ENCODE measurements around the gene TBC1D16. TPM values are rescaled to one million over a fixed set of nuclear protein-coding genes. Genes with fewer than 3 reads are reported as not detected.
A peak's percentile ranks its signal among the peaks of the same experiment; 100 is the strongest.

TBC1D16 gene
- total RNA-seq, 4 donors from 2014 or later = 5.8 to 8.1 (median 7.0) TPM

DNA sequence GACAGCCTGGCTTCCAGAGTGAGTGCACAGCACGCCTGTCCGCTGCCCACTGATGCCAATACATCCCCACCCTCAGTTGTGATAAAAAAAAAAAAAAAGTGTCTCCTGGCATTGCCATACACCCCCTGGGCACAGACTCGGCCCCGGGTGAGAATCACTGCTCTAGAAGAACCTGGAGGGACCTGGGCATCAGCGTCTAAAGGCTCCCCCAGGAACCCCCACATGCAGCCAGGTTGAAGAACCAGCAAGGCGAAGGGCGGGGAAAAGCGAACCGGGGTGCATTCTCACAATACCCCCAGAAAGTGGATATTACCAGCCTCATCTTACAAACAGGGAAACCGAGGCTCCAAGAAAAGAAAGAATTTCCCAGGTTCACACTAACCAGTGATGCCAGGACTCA lies 27.7 kb downstream of the TBC1D16 start:
- in situ Hi-C loops (cut with MboI; ENCODE audit: low sequenced_read_pairs in 4 of 4) (no loop called here), intact Hi-C loops (cut with DNase I; ENCODE audit: low total_unique reads) (loop anchor here (1.0 to 10.0 kb wide), 5 partner anchors 21 to 257 kb away; partner anchors contain the start of genes EIF4A3, RNF213 and TBC1D16)
- DNase-seq (no peak), ATAC-seq (no peak)
- H3K27ac ChIP-seq = no peak overlapping the region
- no peaks in the 10 kb centered on the region for H3K36me3 ChIP-seq
- H3K4me3 ChIP-seq = no peak overlapping the region
- TF ChIP-seq POLR2A (IDR thresholded peaks at IDR 0.05) = no peak
- TF ChIP-seq, protein P1, sequence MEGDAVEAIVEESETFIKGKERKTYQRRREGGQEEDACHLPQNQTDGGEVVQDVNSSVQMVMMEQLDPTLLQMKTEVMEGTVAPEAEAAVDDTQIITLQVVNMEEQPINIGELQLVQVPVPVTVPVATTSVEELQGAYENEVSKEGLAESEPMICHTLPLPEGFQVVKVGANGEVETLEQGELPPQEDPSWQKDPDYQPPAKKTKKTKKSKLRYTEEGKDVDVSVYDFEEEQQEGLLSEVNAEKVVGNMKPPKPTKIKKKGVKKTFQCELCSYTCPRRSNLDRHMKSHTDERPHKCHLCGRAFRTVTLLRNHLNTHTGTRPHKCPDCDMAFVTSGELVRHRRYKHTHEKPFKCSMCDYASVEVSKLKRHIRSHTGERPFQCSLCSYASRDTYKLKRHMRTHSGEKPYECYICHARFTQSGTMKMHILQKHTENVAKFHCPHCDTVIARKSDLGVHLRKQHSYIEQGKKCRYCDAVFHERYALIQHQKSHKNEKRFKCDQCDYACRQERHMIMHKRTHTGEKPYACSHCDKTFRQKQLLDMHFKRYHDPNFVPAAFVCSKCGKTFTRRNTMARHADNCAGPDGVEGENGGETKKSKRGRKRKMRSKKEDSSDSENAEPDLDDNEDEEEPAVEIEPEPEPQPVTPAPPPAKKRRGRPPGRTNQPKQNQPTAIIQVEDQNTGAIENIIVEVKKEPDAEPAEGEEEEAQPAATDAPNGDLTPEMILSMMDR (IDR thresholded peaks at IDR 0.05 in 4 of 5, conservative IDR thresholded peaks at IDR 0.05 in 1 of 5) = no peak
- H3K27me3 ChIP-seq = no peaks in the 10 kb centered on the region
- H3K9me3 ChIP-seq = no peaks in the 10 kb centered on the region
- peaks cover 0 to 3% of the 10 kb centered on the region in 2 donors for H3K4me1 ChIP-seq

DNA sequence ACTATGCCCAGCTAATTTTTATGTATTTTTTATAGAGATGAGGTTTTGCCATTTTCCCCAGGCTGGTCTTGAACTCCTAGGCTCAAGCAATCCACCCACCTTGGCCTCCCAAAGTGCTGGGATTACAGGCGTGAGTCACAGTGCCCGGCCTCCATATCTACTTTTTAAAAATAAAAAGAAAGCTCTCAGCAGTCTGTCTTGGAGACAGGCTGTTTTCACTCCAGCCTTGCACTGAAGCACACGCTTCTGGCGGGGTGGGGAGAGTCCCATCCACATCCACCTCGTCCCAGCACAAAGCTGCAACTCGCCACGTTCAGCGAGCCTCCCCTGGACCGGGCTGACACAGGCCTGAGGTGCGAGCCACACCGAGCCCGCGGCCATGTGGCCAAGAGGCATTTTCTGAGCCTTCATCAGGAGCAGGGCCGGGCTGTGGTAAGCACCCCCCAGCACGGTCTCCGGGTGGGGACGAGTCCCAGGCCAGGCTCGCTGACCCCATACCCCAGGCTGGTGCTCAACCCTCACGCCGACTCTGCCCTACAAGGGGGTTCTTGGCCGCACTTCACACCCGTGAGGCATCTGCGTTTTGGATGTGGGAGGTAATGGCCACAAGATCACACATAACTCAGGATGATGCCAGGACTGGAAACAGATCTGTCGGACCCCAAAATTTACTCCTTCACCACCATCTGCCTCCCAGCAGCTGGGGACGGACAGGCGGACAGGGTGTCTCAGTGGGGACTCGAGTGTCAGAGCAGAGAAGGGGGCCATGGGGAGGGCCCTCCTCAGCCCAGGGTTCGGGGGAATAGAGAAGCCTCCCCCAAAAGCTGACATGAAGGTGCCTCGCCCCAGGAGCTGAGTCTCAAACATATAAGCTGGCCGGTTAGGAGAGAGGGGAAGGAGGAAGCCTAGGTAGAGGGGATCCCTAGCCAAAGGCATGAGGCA lies 28.6 kb downstream of the TBC1D16 start:
- no peaks in the 10 kb centered on the region for H3K36me3 ChIP-seq
- ATAC-seq = no peak

DNA sequence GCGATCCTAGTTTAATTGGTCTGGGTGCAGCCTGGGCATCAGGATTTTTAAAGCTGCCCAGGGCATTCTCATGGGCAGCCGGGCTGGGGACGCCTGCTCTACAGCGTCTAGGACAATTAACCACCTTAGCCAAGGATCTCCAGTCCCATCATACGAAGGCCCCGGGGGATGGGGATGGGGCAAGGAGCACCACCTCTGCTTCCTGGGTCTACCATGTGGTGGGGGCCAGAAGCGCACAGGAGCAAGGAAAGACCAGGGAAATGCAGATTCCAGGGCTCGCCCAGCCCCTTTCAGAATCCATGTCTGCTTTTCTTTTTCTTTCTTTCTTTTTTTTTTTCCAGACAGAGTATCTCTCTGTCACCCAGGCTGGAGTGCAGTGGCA lies 29.3 kb downstream of the TBC1D16 start:
- Histone ChIP-seq H3K27ac (no peak overlapping the region), H3K27me3 (no peaks in the 10 kb centered on the region), H3K36me3 (no peaks in the 10 kb centered on the region), H3K4me3 (no peak overlapping the region), H3K4me1 (peaks cover 0 to 3% of the 10 kb centered on the region in 2 donors), H3K9me3 (no peaks in the 10 kb centered on the region)
- in situ Hi-C loops (cut with MboI; ENCODE audit: low sequenced_read_pairs in 4 of 4) (no loop called here), intact Hi-C loops (cut with DNase I; ENCODE audit: low total_unique reads) (loop anchor here (5.0 to 10.0 kb wide), 2 partner anchors 141 to 258 kb away; partner anchors contain the start of genes EIF4A3 and RNF213)
- DNase-seq = no peak
- no peak for ATAC-seq
- TF ChIP-seq, protein P1 (IDR thresholded peaks at IDR 0.05 in 4 of 5, conservative IDR thresholded peaks at IDR 0.05 in 1 of 5) = no peak
- TF ChIP-seq POLR2A (IDR thresholded peaks at IDR 0.05) = no peak

More for the DNA sequence above, 28.6 kb downstream of the TBC1D16 start:
- no peak for DNase-seq
- H3K9me3 ChIP-seq = no peaks in the 10 kb centered on the region
- no peak for TF ChIP-seq POLR2A (IDR thresholded peaks at IDR 0.05)
- TF ChIP-seq, protein P1 (IDR thresholded peaks at IDR 0.05 in 4 of 5, conservative IDR thresholded peaks at IDR 0.05 in 1 of 5) = no peak
- no peak overlapping the region for H3K4me3 ChIP-seq
- in situ Hi-C loops (cut with MboI; ENCODE audit: low sequenced_read_pairs in 4 of 4) (no loop called here), intact Hi-C loops (cut with DNase I; ENCODE audit: low total_unique reads) (loop anchor here (5.0 to 10.0 kb wide), 2 partner anchors 140 to 258 kb away; partner anchors contain the start of genes EIF4A3 and RNF213)
- peaks cover 0 to 3% of the 10 kb centered on the region in 2 donors for H3K4me1 ChIP-seq
- no peak overlapping the region for H3K27ac ChIP-seq
- no peaks in the 10 kb centered on the region for H3K27me3 ChIP-seq

DNA sequence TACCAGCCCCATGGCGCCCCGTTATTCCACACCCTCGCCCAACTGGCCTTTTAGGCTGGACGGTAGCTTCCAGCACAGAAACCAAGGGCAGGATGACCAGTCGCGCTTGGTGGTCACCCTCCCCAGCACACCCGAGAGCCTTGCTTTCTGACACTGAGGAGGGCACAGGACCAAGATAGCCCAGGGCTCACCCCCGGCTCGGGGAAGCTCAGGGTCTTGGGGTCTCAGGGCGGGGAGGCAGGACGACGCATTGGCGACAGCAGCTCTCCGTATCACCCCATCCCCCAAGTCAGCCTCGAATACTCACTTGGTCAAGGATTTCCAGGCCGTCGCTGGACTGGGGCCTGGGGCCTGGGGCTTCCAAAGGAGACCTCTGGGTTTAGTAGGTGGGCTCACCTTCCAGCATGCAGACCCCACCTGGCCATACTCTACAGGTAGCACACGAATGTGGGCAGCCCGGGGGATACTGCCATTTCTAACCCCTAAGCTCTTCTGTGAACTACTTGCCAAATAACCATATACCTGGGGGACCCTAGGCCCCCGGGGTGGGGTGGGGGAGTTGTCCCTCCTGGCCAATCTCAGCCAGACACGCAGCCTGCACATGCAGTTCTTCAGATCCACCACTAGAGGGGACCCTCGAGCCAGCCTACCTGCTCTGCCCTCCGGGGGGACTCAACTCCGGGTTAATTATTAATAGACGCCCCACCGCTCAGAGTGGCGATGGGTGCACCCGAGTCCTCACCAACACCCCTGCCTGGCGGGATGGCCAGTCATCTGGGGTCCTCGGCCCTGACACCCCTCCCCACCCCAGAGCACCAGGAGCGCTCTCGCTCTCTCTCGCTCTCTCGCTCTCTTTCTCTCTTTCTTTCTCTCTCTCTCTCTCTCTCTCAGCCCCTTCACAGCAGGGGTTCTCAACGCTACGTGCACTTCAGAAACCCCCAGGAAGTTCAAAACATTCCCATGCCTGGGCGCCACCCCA lies 30.0 kb downstream of the TBC1D16 start:
- in situ Hi-C loops (cut with MboI; ENCODE audit: low sequenced_read_pairs in 4 of 4) = no loop called here
- intact Hi-C loops (cut with DNase I; ENCODE audit: low total_unique reads) = loop anchor here (5.0 to 10.0 kb wide), 2 partner anchors 142 to 259 kb away; partner anchors contain the start of genes EIF4A3 and RNF213

More for the DNA sequence above, 30.0 kb downstream of the TBC1D16 start:
- no peaks in the 10 kb centered on the region for H3K9me3 ChIP-seq
- H3K36me3 ChIP-seq = no peaks in the 10 kb centered on the region
- peaks cover 0 to 3% of the 10 kb centered on the region in 2 donors for H3K4me1 ChIP-seq
- peak in 1 of 2 donors; percentile 60 for ATAC-seq
- no peaks in the 10 kb centered on the region for H3K27me3 ChIP-seq
- DNase-seq = no peak
- H3K4me3 ChIP-seq = no peak overlapping the region
- H3K27ac ChIP-seq = no peak overlapping the region
- TF ChIP-seq, protein P1 (IDR thresholded peaks at IDR 0.05 in 4 of 5, conservative IDR thresholded peaks at IDR 0.05 in 1 of 5) = peak; percentile 71 to 97 (median 92)
- TF ChIP-seq POLR2A (IDR thresholded peaks at IDR 0.05) = no peak

Measured in gastrocnemius medialis (tissue), 4 donors.